ENCODE measurements around the gene IGSF9. TPM values are rescaled to one million over a fixed set of nuclear protein-coding genes. Genes with fewer than 3 reads are reported as not detected.

The IGSF9 gene
- total and polyA plus RNA-seq, 8 donors, result 2.0 to 36.2 (median 7.8) TPM

DNA sequence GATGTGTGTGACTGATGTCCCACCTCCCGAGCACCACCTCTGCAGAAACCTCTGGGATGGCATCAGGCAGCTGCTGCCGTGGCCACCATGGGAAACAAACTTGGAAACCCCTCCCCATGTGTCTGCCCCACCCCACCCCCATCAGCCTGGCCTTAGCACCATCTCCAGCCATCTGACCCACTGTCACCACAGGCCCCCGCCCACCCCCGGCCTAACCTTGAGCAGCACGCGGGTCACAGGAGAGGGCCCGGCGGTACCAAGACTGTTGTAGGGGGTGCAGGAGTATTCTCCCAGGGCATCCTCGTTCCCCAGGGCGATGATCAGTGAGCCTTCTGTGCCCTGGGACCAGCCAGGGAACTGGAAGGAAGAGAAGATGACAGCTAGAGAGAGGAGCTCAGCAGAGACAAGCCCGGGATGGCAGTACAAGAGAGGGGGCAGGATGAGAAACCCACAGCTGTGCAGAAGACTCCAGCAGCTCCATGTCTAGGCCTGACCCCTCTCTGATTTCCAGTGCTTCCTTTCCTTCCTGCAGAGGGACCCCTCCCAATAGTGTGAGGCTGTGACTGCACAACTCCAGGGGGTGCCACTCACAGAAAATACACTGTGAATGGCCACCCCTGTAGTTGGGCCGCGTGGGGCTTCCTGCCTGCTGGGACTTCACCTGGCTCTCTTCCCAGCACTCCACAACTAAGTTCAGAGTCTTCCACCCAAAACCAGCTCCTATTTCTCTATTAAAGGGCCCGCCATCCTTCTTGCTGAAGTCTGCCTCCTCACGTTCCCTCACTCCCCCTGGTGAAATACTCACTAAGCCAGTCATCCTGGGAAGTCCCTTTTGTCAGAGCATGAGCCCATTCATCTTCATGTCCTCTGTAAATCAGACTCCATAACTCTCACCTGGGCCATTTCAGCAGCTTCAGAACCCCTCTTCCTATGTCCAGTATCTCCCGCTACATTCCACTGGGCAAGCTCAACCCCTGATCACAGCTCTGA lies 12.8 kb downstream of the IGSF9 start:
- TF ChIP-seq POLR2AphosphoS5 (IDR thresholded peaks at IDR 0.05), result no peak
- TF ChIP-seq POLR2A (IDR thresholded peaks at IDR 0.05), result no peak
- TF ChIP-seq, protein P1, sequence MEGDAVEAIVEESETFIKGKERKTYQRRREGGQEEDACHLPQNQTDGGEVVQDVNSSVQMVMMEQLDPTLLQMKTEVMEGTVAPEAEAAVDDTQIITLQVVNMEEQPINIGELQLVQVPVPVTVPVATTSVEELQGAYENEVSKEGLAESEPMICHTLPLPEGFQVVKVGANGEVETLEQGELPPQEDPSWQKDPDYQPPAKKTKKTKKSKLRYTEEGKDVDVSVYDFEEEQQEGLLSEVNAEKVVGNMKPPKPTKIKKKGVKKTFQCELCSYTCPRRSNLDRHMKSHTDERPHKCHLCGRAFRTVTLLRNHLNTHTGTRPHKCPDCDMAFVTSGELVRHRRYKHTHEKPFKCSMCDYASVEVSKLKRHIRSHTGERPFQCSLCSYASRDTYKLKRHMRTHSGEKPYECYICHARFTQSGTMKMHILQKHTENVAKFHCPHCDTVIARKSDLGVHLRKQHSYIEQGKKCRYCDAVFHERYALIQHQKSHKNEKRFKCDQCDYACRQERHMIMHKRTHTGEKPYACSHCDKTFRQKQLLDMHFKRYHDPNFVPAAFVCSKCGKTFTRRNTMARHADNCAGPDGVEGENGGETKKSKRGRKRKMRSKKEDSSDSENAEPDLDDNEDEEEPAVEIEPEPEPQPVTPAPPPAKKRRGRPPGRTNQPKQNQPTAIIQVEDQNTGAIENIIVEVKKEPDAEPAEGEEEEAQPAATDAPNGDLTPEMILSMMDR (IDR thresholded peaks at IDR 0.05), result no peak
- TF ChIP-seq EP300 (IDR thresholded peaks at IDR 0.05), result no peak
- 82 to 89% (median 84%) methylated on average over 14 to 16 of the region's 16 CpGs for WGBS, 5 donors
- no peak overlapping the region for H3K4me3 ChIP-seq
- peaks cover 11 to 18% (median 17%) of the 10 kb centered on the region in 4 donors for H3K4me1 ChIP-seq
- no peak for DNase-seq
- H3K27me3 ChIP-seq, result peaks cover 0 to 10% (median 0%) of the 10 kb centered on the region in 3 donors
- no peak overlapping the region for H3K27ac ChIP-seq
- peaks cover 0 to 10% (median 0%) of the 10 kb centered on the region in 4 donors for H3K36me3 ChIP-seq
- intact Hi-C loops (cut with DNase I; ENCODE audit: low total_unique reads), result loop anchor here (5.0 kb wide), 1 partner anchor 75 kb away; no protein-coding TSS in a partner anchor
- no peaks in the 10 kb centered on the region for H3K9me3 ChIP-seq

DNA sequence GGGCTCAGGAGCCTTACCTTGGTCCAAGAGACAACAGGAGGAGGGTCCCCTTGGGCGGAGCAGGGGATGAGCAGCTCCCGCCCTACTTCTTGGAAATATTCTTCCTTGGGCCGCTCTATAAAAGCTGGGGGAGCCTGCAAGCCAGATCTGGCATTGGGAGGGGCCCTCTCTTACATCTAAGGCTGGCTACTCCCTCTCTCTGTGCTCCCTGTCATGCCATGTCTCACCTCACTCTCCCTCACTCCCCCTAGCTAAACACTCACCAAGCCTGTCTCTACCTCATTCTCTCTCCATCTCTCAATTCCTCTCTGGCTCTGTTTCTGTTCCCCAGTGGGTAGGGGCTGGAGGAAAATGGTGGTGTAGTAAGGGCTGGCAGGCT lies 13.6 kb downstream of the IGSF9 start:
- WGBS, 5 donors, result 93 to 100% (median 97%) methylated on average over 3 of the region's 3 CpGs
- Histone ChIP-seq H3K4me3 (no peak overlapping the region), H3K4me1 (peaks cover 3 to 15% (median 9%) of the 10 kb centered on the region in 4 donors), H3K36me3 (peaks cover 0 to 10% (median 0%) of the 10 kb centered on the region in 4 donors), H3K9me3 (no peaks in the 10 kb centered on the region), H3K27ac (no peak overlapping the region), H3K27me3 (peaks cover 0 to 3% (median 0%) of the 10 kb centered on the region in 3 donors)
- DNase-seq, result no peak
- TF ChIP-seq, protein P1 (IDR thresholded peaks at IDR 0.05), result no peak
- TF ChIP-seq POLR2A (IDR thresholded peaks at IDR 0.05) (no peak), POLR2AphosphoS5 (IDR thresholded peaks at IDR 0.05) (no peak), EP300 (IDR thresholded peaks at IDR 0.05) (no peak)
- intact Hi-C loops (cut with DNase I; ENCODE audit: low total_unique reads), result loop anchor here (5.0 kb wide), 1 partner anchor 76 kb away; no protein-coding TSS in a partner anchor

DNA sequence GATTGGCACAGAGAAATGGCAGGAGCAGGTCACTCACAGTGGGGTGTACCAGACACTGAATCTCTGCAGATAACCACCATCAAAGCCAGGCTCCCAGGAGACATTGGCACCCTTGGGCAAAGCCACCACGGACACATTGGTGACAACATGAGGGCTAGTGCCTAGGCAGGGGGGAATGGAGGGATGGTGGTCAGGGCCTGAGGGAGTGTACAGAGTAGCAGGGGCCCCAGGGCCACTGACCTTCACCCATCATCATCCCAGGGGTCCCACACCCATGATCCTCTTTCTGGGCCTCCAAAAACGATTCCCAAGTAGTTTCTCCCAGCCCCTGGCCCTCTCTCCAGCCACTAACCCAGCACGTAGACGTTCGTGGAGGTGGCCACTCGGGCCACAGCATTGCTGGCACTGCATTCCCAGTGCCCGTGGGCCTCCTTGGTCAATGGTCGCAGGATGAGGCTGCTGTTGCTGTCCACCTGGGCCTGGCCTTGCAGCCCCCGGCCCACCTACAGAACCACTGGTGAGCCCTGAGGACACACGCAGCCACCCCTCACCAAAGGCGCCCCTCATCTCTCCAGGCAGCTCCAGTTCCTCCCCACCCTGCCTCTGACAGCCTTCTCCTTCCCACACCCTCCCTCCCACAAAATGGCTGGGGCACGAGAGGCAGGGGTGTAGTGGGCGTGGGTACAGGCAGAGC lies 14.2 kb downstream of the IGSF9 start:
- WGBS, 5 donors, result 86 to 94% (median 89%) methylated on average over 7 to 13 of the region's 13 CpGs
- Histone ChIP-seq H3K27me3 (no peaks in the 10 kb centered on the region), H3K4me3 (no peak overlapping the region), H3K4me1 (peaks cover 2 to 14% (median 7%) of the 10 kb centered on the region in 4 donors), H3K36me3 (peaks cover 0 to 10% (median 0%) of the 10 kb centered on the region in 4 donors), H3K9me3 (no peaks in the 10 kb centered on the region), H3K27ac (no peak overlapping the region)
- no peak for TF ChIP-seq POLR2AphosphoS5 (IDR thresholded peaks at IDR 0.05)
- no peak for DNase-seq
- intact Hi-C loops (cut with DNase I; ENCODE audit: low total_unique reads), result loop anchor here (5.0 kb wide), 1 partner anchor 76 kb away; no protein-coding TSS in a partner anchor

DNA sequence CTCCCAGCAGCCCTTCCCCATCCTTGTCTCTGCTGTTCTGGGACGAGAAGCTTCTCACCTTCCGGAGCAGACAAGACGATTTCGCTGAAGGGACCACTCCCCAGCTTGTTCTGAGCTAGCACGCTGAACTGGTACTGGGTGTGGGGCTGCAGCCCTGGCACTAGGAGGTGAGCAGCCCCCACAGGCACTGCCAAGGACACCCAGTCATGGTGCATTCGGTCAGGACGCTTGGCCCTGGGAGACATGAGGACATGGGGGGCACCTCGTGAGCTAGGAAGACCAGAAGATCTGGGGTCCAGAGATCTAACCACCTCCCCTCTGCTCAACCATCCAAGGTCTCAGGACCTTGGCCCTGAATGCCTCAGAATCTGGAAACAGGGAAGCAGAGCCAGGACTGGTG lies 14.8 kb downstream of the IGSF9 start:
- no peak for DNase-seq
- intact Hi-C loops (cut with DNase I; ENCODE audit: low total_unique reads), result loop anchor here (5.0 kb wide), 1 partner anchor 77 kb away; no protein-coding TSS in a partner anchor
- H3K4me1 ChIP-seq, result peaks cover 8 to 15% (median 10%) of the 10 kb centered on the region in 4 donors
- WGBS, 5 donors, result 93 to 98% (median 95%) methylated on average over 8 of the region's 8 CpGs
- H3K36me3 ChIP-seq, result peaks cover 0 to 10% (median 0%) of the 10 kb centered on the region in 4 donors
- no peak for TF ChIP-seq POLR2A (IDR thresholded peaks at IDR 0.05)
- TF ChIP-seq EP300 (IDR thresholded peaks at IDR 0.05), result no peak
- TF ChIP-seq POLR2AphosphoS5 (IDR thresholded peaks at IDR 0.05), result no peak
- TF ChIP-seq, protein P1 (IDR thresholded peaks at IDR 0.05), result no peak
- H3K9me3 ChIP-seq, result no peaks in the 10 kb centered on the region
- H3K4me3 ChIP-seq, result no peak overlapping the region
- H3K27ac ChIP-seq, result no peak overlapping the region
- H3K27me3 ChIP-seq, result no peaks in the 10 kb centered on the region

Measured in stomach (tissue), 9 donors.